H1 (cell line): ENCODE measurements around the gene PPP1R13B. TPM values are rescaled to one million over a fixed set of nuclear protein-coding genes. Genes with fewer than 3 reads are reported as not detected.

ENCODE experiments used
- CTCF ChIA-PET: fragments of 300-600 bp; sonication (Branson Sonifier 250); formaldehyde crosslinking; loops from one replicate; lab custom pipeline; 2021; ENCODE audit not compliant: partially characterized antibody; lab: Charles Lee
- POLR2A ChIA-PET: fragments of 300-600 bp; sonication (Branson Sonifier 250); formaldehyde crosslinking; loops from one replicate; lab custom pipeline; 2021; ENCODE audit warnings: inconsistent platforms; ENCODE audit not compliant: partially characterized antibody; lab: Charles Lee
- DNase-seq, 2 experiments: peaks; one replicate each; pipeline versions ENCODE4 v3.0.0 to v3.0.0-alpha.2; 2010 to 2022; ENCODE audit warnings: low spot score in 2 of 2, low read depth in 1 of 2, mixed read lengths in 1 of 2
- FAIRE-seq: peaks from 2 replicates; lab custom pipeline; 2011; peaks lifted over from hg19 to GRCh38; lab: Jason Lieb, UNC
- H2AFZ ChIP-seq: 2 replicates; pipeline ENCODE4 v1.8.1; 2012; ENCODE audit warnings: low read length, inconsistent platforms
- H2AK5ac ChIP-seq: 2 replicates; pipeline ENCODE4 v1.6.1; 2013; ENCODE audit warnings: low read depth, low read length
- H2BK120ac ChIP-seq: replicated peaks from 2 replicates; pipeline ENCODE3; 2013; ENCODE audit warnings: low read depth, low read length, inconsistent platforms
- H2BK12ac ChIP-seq: 2 replicates; pipeline ENCODE4 v1.6.1; 2013; ENCODE audit warnings: low read depth, low read length
- H2BK15ac ChIP-seq: 2 replicates; pipeline ENCODE4 v1.6.1; 2013; ENCODE audit warnings: low read length
- H2BK20ac ChIP-seq: 2 replicates; pipeline ENCODE4 v1.6.1; 2013; ENCODE audit warnings: low read length
- H2BK5ac ChIP-seq: 2 replicates; pipeline ENCODE4 v1.6.1; 2013; ENCODE audit warnings: low read depth, low read length
- H3K14ac ChIP-seq: 2 replicates; pipeline ENCODE4 v1.6.1; 2013; ENCODE audit warnings: inconsistent platforms; ENCODE audit not compliant: insufficient read length
- H3K18ac ChIP-seq: 2 replicates; pipeline ENCODE4 v1.6.1; 2013; ENCODE audit warnings: low read length; ENCODE audit errors: extremely low read depth
- H3K23ac ChIP-seq: 2 replicates; pipeline ENCODE4 v1.6.1; 2013; ENCODE audit warnings: inconsistent platforms; ENCODE audit not compliant: insufficient read length
- H3K23me2 ChIP-seq: 2 replicates; pipeline ENCODE4 v1.6.1; 2013; ENCODE audit warnings: low read depth, low read length
- H3K27ac ChIP-seq: 2 replicates; pipeline ENCODE4 v1.6.1; 2011; ENCODE audit warnings: low read depth, low read length, inconsistent platforms
- H3K27me3 ChIP-seq, 4 experiments: replicated peaks in 1 of 4; 1 replicate in 1 of 4; 2 replicates in 3 of 4; pipeline versions ENCODE4 v1.6.1 to v1.8.1; 2011 to 2013; ENCODE audit warnings: low read length in 3 of 4, mild to moderate bottlenecking in 3 of 4, inconsistent platforms in 2 of 4, mixed read lengths in 2 of 4, moderate library complexity in 1 of 4; ENCODE audit not compliant: control insufficient read depth in 3 of 4, insufficient read depth in 3 of 4; ENCODE audit errors: extremely low read depth in 1 of 4
- H3K36me3 ChIP-seq, 4 experiments: 2 replicates each; pipeline versions ENCODE4 v1.6.1 to v1.8.1; 2011 to 2013; ENCODE audit warnings: mild to moderate bottlenecking in 4 of 4, low read length in 3 of 4, moderate library complexity in 2 of 4, control low read depth in 1 of 4, inconsistent platforms in 1 of 4; ENCODE audit not compliant: insufficient read depth in 4 of 4, control insufficient read depth in 2 of 4
- H3K4ac ChIP-seq: replicated peaks from 2 replicates; pipeline ENCODE3; 2013; ENCODE audit warnings: low read length, low read depth, mixed read lengths, inconsistent platforms; ENCODE audit not compliant: insufficient read length
- H3K4me1 ChIP-seq, 4 experiments: replicated peaks in 1 of 4; 1 replicate in 1 of 4; 2 replicates in 3 of 4; pipeline versions ENCODE4 v1.6.1 to v1.8.1; 2011 to 2013; ENCODE audit warnings: low read length in 3 of 4, inconsistent platforms in 2 of 4, mixed read lengths in 1 of 4; ENCODE audit not compliant: insufficient read depth in 4 of 4, control insufficient read depth in 3 of 4
- H3K4me2 ChIP-seq, 2 experiments: 2 replicates each; pipeline versions ENCODE4 v1.6.1 to v1.8.1; 2011 to 2013; ENCODE audit warnings: low read depth in 2 of 2, low read length in 2 of 2, control low read depth in 1 of 2, inconsistent platforms in 1 of 2, mild to moderate bottlenecking in 1 of 2; ENCODE audit not compliant: insufficient read depth in 1 of 2
- H3K4me3 ChIP-seq, 4 experiments: fragments of 200-600, 300-600 bp in 1 of 4; sonication (generic), shearing (Covaris generic), sonication (Bioruptor Twin) in 1 of 4; 2 replicates each; pipeline versions ENCODE4 v1.5.1 to v1.8.1; 2011 to 2016; ENCODE audit warnings: low read length in 4 of 4, low read depth in 3 of 4, control low read depth in 2 of 4, inconsistent platforms in 2 of 4, mild to moderate bottlenecking in 2 of 4, mixed read lengths in 1 of 4, moderate library complexity in 1 of 4; ENCODE audit not compliant: insufficient read depth in 2 of 4; ENCODE audit errors: extremely low read depth in 1 of 4
- H3K56ac ChIP-seq: replicated peaks from 2 replicates; pipeline ENCODE3; 2013; ENCODE audit warnings: low read depth, mild to moderate bottlenecking, mixed read lengths, low read length, inconsistent platforms; ENCODE audit not compliant: insufficient read length
- H3K79me1 ChIP-seq: 2 replicates; pipeline ENCODE4 v1.6.1; 2013; ENCODE audit warnings: low read depth, low read length, control low read depth
- H3K79me2 ChIP-seq, 2 experiments: 2 replicates each; pipeline versions ENCODE4 v1.6.1 to v1.8.1; 2012 to 2013; ENCODE audit warnings: low read length in 2 of 2, mild to moderate bottlenecking in 2 of 2, inconsistent platforms in 1 of 2; ENCODE audit not compliant: insufficient read depth in 2 of 2, control insufficient read depth in 1 of 2
- H3K9ac ChIP-seq, 4 experiments: replicated peaks in 1 of 4; 1 replicate in 1 of 4; 2 replicates in 3 of 4; pipeline versions ENCODE4 v1.6.1 to v1.8.1; 2011 to 2013; ENCODE audit warnings: low read depth in 3 of 4, low read length in 3 of 4, control low read depth in 2 of 4, mild to moderate bottlenecking in 2 of 4, moderate library complexity in 2 of 4, inconsistent platforms in 1 of 4; ENCODE audit errors: extremely low read depth in 1 of 4
- H3K9me3 ChIP-seq, 2 experiments: 2 replicates each; pipeline versions ENCODE4 v1.6.1 to v1.8.1; 2012 to 2013; ENCODE audit warnings: mild to moderate bottlenecking in 2 of 2, moderate library complexity in 2 of 2, control low read depth in 1 of 2, inconsistent platforms in 1 of 2, low read depth in 1 of 2, low read length in 1 of 2, mixed read lengths in 1 of 2; ENCODE audit not compliant: insufficient read depth in 2 of 2
- H4K20me1 ChIP-seq, 2 experiments: replicated peaks in 1 of 2; 2 replicates each; pipeline versions ENCODE3 to v1.8.1; 2011 to 2013; ENCODE audit warnings: inconsistent platforms in 2 of 2, low read length in 2 of 2, mild to moderate bottlenecking in 1 of 2; ENCODE audit not compliant: insufficient read depth in 2 of 2, control insufficient read depth in 1 of 2
- H4K5ac ChIP-seq: 2 replicates; pipeline ENCODE4 v1.6.1; 2013; ENCODE audit warnings: low read length, low read depth, mixed read lengths, inconsistent platforms; ENCODE audit not compliant: insufficient read length
- H4K8ac ChIP-seq: 2 replicates; pipeline ENCODE4 v1.8.0; 2013; ENCODE audit warnings: mild to moderate bottlenecking, moderate library complexity, low read length, inconsistent platforms; ENCODE audit not compliant: insufficient read depth; ENCODE audit errors: extremely low read depth
- H4K91ac ChIP-seq: replicated peaks from 2 replicates; pipeline ENCODE3; 2013; ENCODE audit warnings: low read length, mixed read lengths, inconsistent platforms; ENCODE audit not compliant: insufficient read length
- EGR1 ChIP-seq: IDR thresholded peaks from 2 replicates; pipeline ENCODE4 v1.6.1; 2011; ENCODE audit warnings: low read depth, low read length, borderline replicate concordance
- JUN ChIP-seq: IDR thresholded peaks from 2 replicates; pipeline ENCODE4 v1.6.1; 2011; ENCODE audit warnings: low read depth, mild to moderate bottlenecking, improper control_type of control experiment, low read length
- KDM4A ChIP-seq: IDR thresholded peaks from one replicate; pipeline ENCODE4 v1.7.1; 2012; ENCODE audit warnings: low read depth, mild to moderate bottlenecking, moderate library complexity, low read length, inconsistent platforms; ENCODE audit not compliant: severe bottlenecking
- MAFK ChIP-seq: IDR thresholded peaks from 2 replicates; pipeline ENCODE4 v1.6.1; 2012; ENCODE audit warnings: low read depth, mild to moderate bottlenecking, improper control_type of control experiment, low read length
- POLR2A ChIP-seq, 2 experiments: IDR thresholded peaks; 1 replicate in 1 of 2; 2 replicates in 1 of 2; pipeline ENCODE4 v1.6.1; 2011; ENCODE audit warnings: low read depth in 2 of 2, low read length in 2 of 2, mild to moderate bottlenecking in 2 of 2; ENCODE audit errors: control extremely low read depth in 1 of 2
- SIRT6 ChIP-seq: IDR thresholded peaks from one replicate; pipeline ENCODE4 v1.7.1; 2012; ENCODE audit warnings: low read length, inconsistent platforms
- SP1 ChIP-seq: IDR thresholded peaks from 2 replicates; pipeline ENCODE4 v1.6.1; 2011; ENCODE audit warnings: low read depth, low read length
- SRF ChIP-seq: IDR thresholded peaks from 2 replicates; pipeline ENCODE4 v1.6.1; 2011; ENCODE audit warnings: mild to moderate bottlenecking, low read depth, low read length, moderate library complexity
- TAF7 ChIP-seq: optimal IDR thresholded peaks from 2 replicates; pipeline ENCODE3; 2011; ENCODE audit warnings: low read depth, mild to moderate bottlenecking, inconsistent platforms, low read length, moderate library complexity, borderline replicate concordance
- TCF12 ChIP-seq: IDR thresholded peaks from 2 replicates; pipeline ENCODE4 v1.6.1; 2011; ENCODE audit warnings: low read depth, mild to moderate bottlenecking, low read length
- ZNF274 ChIP-seq: IDR thresholded peaks from 2 replicates; pipeline ENCODE4 v1.7.0; 2012; ENCODE audit warnings: low read length, borderline replicate concordance; ENCODE audit errors: extremely low read depth
- WGBS, 2 experiments: shearing (Covaris generic) in 1 of 2; methylation state at CpG; one replicate each; pipeline versions ENCODE4 v1.1.6 to v1.1.7; 2013 to 2015; ENCODE audit warnings: low lambda C conversion rate in 2 of 2, mixed read lengths in 2 of 2, inconsistent platforms in 1 of 2, low coverage in 1 of 2, missing lambda C conversion rate in 1 of 2; ENCODE audit not compliant: insufficient replicate concordance in 2 of 2, insufficient coverage in 1 of 2, insufficient read length in 1 of 2; ENCODE audit errors: extremely low coverage in 1 of 2, missing lambda C conversion rate in 1 of 2; 5-methylcytosine and 5-hydroxymethylcytosine counted together
- polyA plus RNA-seq, 7 experiments: library from polyadenylated mRNA; depleted of rRNA in 3 of 7; stranded (reverse) in 5 of 7; unstranded in 2 of 7; fragments of >200 nt in 5 of 7; fragments of 200-250 nt in 2 of 7; gene quantifications; 1 replicate in 5 of 7; 2 replicates in 1 of 7; 4 replicates in 1 of 7; pipeline versions ENCODE4 v1.2.1 to v1.2.3, GENCODE V29; 2011 to 2013; ENCODE audit warnings: missing spikeins in 2 of 7, mixed read lengths in 2 of 7
- total RNA-seq: library from RNA; stranded (reverse); fragmentation: NEBNext Ultra II Directional; extraction: Animal tissue kit (Norgen Biotek cat#: 25700); gene quantifications from 2 replicates; pipeline ENCODE4 v1.2.1, GENCODE V29; 2021
- TF ChIP-seq, protein P1 (sequence below): IDR thresholded peaks from 2 replicates; pipeline ENCODE4 v1.6.1; 2011; ENCODE audit warnings: low read length, improper control_type of control experiment

The PPP1R13B gene
- total and polyA plus RNA-seq, 2 of the 8 experiments (the other 6 are each of a cell fraction or from before 2014, with no cell fraction given): 2.6 to 8.9 TPM

DNA sequence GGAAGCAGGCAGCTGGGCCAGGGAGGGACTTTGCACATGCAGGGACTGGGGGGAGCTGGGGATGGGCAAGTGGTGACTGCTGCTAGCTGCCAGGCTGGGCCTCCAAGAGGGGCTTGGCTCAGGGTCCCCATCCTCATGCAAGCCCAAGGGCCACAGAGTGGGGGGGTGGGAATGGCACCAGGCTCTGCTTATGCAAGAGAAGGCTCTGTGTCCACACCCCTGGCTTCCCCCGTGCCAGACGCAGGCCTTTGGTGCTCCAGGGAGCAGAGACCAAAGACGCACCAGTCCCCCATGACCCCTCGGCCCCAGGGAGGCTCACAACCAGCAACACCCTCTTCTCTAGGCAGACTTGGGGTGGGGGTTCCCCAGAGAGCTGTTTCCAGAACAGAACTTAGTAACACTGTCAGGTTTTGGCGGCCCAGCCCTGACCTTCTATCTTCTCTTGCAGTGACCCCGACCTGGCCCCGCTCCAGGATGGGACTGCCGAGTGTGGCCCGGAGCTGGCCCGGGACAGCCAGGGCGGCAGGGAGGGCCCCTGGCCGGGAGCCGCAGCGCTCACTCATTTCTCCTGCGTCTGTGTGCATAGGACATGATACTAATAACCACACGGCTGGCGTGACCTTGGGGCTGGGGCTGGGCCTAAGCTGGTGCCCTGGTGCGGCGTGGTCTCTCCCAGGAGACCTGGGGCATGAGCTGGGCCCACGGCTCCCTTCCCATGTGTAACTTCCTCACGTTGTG lies 146.5 kb downstream of the PPP1R13B start:
- H2BK12ac ChIP-seq: no peak overlapping the region
- H2AK5ac ChIP-seq: no peak overlapping the region
- H3K9ac ChIP-seq: no peak overlapping the region
- H3K23ac ChIP-seq: no peak overlapping the region
- WGBS, 2 experiments: 91% methylated on average over 19 of the region's 21 CpGs; no CpG with 5 or more reads in 1 of the 2 experiments
- H2BK20ac ChIP-seq: no peak overlapping the region
- no peak overlapping the region for H3K56ac ChIP-seq
- H2AFZ ChIP-seq: no peak overlapping the region
- H2BK120ac ChIP-seq: no peak overlapping the region
- H4K8ac ChIP-seq: no peak overlapping the region
- no peak overlapping the region for H3K4me2 ChIP-seq
- no peak overlapping the region for H2BK15ac ChIP-seq
- no peak overlapping the region for H3K14ac ChIP-seq
- no peak overlapping the region for H3K18ac ChIP-seq
- H3K79me1 ChIP-seq: peaks cover 6% of the 10 kb centered on the region; the same call in 1 of the 2 replicates
- peaks cover 2 to 39% (median 14%) of the 10 kb centered on the region in 4 experiments; a peak in 6 of 8 replicates for H3K36me3 ChIP-seq
- H3K4me3 ChIP-seq: no peak overlapping the region
- ChIA-PET CTCF (interaction anchor here (0.9 to 2.8 kb wide), 5 partner anchors 12 to 585 kb away, joined by 3 to 8 read pairs (median 4); no protein-coding TSS in a partner anchor), POLR2A (interaction anchor here (0.7 to 6.6 kb wide), 8 partner anchors 7 to 500 kb away, joined by 3 to 74 read pairs (median 4); partner anchors contain the start of genes XRCC3 and ZFYVE21)
- no peaks in the 10 kb centered on the region for H3K79me2 ChIP-seq
- no peak for DNase-seq
- no peaks in the 10 kb centered on the region for H3K9me3 ChIP-seq
- H3K27ac ChIP-seq: no peak overlapping the region
- H3K27me3 ChIP-seq: no peaks in the 10 kb centered on the region
- no peak overlapping the region for H2BK5ac ChIP-seq
- H4K20me1 ChIP-seq: peaks cover 10 to 32% of the 10 kb centered on the region in 2 experiments
- no peak overlapping the region for H4K5ac ChIP-seq
- no peak overlapping the region for H3K4ac ChIP-seq
- H3K4me1 ChIP-seq: peaks cover 0 to 2% (median 0%) of the 10 kb centered on the region in 4 experiments; a peak in 2 of 7 replicates
- no peaks in the 10 kb centered on the region for H3K23me2 ChIP-seq
- no peak for FAIRE-seq
- H4K91ac ChIP-seq: no peak overlapping the region
- TF ChIP-seq, protein P1, sequence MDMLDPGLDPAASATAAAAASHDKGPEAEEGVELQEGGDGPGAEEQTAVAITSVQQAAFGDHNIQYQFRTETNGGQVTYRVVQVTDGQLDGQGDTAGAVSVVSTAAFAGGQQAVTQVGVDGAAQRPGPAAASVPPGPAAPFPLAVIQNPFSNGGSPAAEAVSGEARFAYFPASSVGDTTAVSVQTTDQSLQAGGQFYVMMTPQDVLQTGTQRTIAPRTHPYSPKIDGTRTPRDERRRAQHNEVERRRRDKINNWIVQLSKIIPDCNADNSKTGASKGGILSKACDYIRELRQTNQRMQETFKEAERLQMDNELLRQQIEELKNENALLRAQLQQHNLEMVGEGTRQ: no peak
- no peak for TF ChIP-seq MAFK
- TF ChIP-seq SRF: no peak
- TF ChIP-seq SIRT6: no peak
- TF ChIP-seq ZNF274: no peak
- no peak for TF ChIP-seq EGR1
- TF ChIP-seq SP1: no peak
- TF ChIP-seq TAF7: no peak
- no peak for TF ChIP-seq KDM4A
- no peak for TF ChIP-seq JUN
- TF ChIP-seq TCF12: no peak
- no peak; a peak in 1 of 3 replicates for TF ChIP-seq POLR2A (IDR thresholded peaks at IDR 0.05; ENCODE audit: control extremely low read depth in 1 of 2, low read depth in 2 of 2, low read length in 2 of 2)
